Subcutaneous abdominal adipose tissue (tissue), 5 donors: ENCODE data around the gene IL19.

Experiments used
- H3K27ac ChIP-seq: one replicate; pipeline ENCODE4 v1.7.0; 2013; ENCODE audit warnings: low read depth, mild to moderate bottlenecking, inconsistent platforms, low read length, moderate library complexity
- H3K27me3 ChIP-seq, 5 donors: one replicate each; pipeline ENCODE4 v1.7.0; 2013; ENCODE audit warnings: low read length in 5 of 5, inconsistent platforms in 1 of 5; ENCODE audit not compliant: control insufficient read depth in 5 of 5, insufficient read depth in 4 of 5
- H3K36me3 ChIP-seq, 5 donors: one replicate each; pipeline ENCODE4 v1.7.0; 2013; ENCODE audit warnings: low read length in 5 of 5; ENCODE audit not compliant: control insufficient read depth in 5 of 5, insufficient read depth in 5 of 5
- H3K4me1 ChIP-seq, 5 donors: one replicate each; pipeline ENCODE4 v1.7.0; 2013; ENCODE audit warnings: low read length in 5 of 5, mild to moderate bottlenecking in 3 of 5, moderate library complexity in 1 of 5; ENCODE audit not compliant: control insufficient read depth in 5 of 5, insufficient read depth in 5 of 5
- H3K4me3 ChIP-seq, 5 donors: one replicate each; pipeline ENCODE4 v1.7.0; 2013; ENCODE audit warnings: low read length in 5 of 5, low read depth in 1 of 5
- H3K9ac ChIP-seq, 5 donors: one replicate each; pipeline ENCODE4 v1.7.0; 2013; ENCODE audit warnings: low read length in 5 of 5, mild to moderate bottlenecking in 4 of 5, moderate library complexity in 3 of 5
- H3K9me3 ChIP-seq, 5 donors: one replicate each; pipeline ENCODE4 v1.7.0; 2013; ENCODE audit warnings: low read length in 5 of 5; ENCODE audit not compliant: control insufficient read depth in 5 of 5
- donor health status: healthy.
- donor health status: healthy.
- donor health status: healthy.
- donor health status: healthy.
- donor health status: healthy.

IL19 gene

DNA sequence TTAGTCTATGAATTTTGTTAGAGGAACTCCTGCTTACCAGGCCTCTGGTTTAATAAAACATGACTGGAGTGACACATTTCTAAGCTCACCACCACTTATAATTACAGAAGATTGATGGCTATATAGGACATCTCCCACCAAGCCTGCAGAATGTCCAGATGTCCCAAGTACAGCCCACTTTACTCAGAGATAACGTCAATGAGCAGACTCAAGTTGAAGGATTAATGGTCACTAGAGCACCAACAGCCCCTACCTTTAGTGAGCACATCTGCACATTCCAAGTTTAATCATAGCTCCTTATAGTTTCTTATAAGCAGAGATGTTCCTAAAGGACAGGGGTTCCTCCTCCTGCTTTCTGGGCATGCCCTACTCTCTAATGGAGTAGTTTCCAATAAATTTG lies 57.5 kb downstream of the IL19 start:
- Histone ChIP-seq H3K9ac (no peak overlapping the region), H3K27ac (no peak overlapping the region), H3K9me3 (no peaks in the 10 kb centered on the region), H3K36me3 (no peaks in the 10 kb centered on the region), H3K27me3 (peaks cover 0 to 5% (median 0%) of the 10 kb centered on the region in 5 donors), H3K4me3 (no peak overlapping the region), H3K4me1 (peaks cover 0 to 19% (median 8%) of the 10 kb centered on the region in 5 donors)

DNA sequence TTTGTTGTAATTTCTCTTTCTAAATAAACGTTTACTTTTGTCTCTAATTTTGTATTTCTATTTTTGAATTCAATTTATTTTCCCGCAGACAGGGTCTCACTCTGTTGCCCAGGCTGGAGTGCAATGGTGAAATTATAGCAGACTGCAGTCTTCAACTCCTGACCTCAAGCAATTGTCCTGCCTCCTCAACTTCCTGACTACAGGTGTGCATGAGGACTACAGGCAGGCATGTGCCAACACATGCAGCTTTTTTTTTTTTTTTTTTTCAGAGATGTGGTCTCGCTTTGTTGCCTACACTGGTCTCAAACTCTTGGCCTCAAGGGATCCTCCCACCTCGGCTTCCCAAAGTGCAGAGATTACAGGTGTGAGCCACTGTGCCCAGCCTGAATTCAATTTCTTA lies 58.2 kb downstream of the IL19 start:
- Histone ChIP-seq H3K4me1 (peaks cover 0 to 21% (median 5%) of the 10 kb centered on the region in 5 donors), H3K9me3 (no peaks in the 10 kb centered on the region), H3K9ac (no peak overlapping the region), H3K4me3 (no peak overlapping the region), H3K27ac (no peak overlapping the region), H3K36me3 (no peaks in the 10 kb centered on the region), H3K27me3 (peaks cover 0 to 5% (median 0%) of the 10 kb centered on the region in 5 donors)

DNA sequence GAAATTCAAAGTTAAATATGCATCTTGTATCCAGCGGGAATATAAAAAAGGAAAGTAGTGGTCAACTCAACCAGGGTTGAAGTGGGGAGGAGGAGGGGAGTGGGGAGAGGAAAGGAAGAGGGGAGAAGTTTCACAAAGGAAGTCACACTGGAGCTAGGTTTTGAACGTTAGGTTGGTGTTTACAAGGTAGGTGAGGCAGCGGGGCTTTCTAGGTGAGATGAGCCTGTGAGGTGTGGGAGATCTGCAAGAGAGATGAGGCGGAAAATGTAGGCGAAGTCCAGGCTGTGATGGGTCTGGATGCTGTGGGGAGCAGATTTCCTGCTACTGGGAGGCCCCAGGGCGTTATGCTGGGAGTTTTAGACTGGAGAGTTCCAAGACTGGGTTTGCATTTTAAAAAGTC lies 58.7 kb downstream of the IL19 start:
- no peaks in the 10 kb centered on the region for H3K9me3 ChIP-seq
- H3K27me3 ChIP-seq = peaks cover 0 to 5% (median 0%) of the 10 kb centered on the region in 5 donors
- no peak overlapping the region for H3K9ac ChIP-seq
- H3K36me3 ChIP-seq = no peaks in the 10 kb centered on the region
- H3K4me1 ChIP-seq = peaks cover 0 to 17% (median under 1%) of the 10 kb centered on the region in 5 donors
- H3K4me3 ChIP-seq = no peak overlapping the region
- H3K27ac ChIP-seq = no peak overlapping the region

DNA sequence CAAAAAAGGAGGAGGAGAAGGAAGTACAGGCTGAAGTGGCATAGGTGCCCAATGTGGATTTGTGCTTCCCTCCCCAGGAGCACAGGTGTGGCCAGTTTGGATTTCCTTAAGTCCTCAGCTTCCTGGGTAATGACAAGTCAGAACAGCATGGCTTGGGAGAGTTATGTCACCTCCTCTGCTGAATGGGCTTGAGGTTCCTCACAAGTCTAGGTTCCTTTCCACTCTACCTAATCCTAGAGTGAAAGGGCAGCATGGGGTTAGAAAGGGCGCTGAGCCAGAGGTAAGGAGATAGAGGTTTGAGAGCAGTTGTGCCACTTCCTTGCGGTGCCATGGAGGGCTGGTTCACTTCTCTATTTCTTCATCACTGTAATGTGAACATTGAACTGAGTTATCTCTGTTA lies 59.3 kb downstream of the IL19 start:
- peaks cover 0 to 5% (median 0%) of the 10 kb centered on the region in 5 donors for H3K27me3 ChIP-seq
- no peaks in the 10 kb centered on the region for H3K36me3 ChIP-seq
- H3K9ac ChIP-seq = no peak overlapping the region
- H3K9me3 ChIP-seq = no peaks in the 10 kb centered on the region
- H3K4me1 ChIP-seq = peaks cover 0 to 20% (median 3%) of the 10 kb centered on the region in 5 donors
- H3K4me3 ChIP-seq = no peak overlapping the region
- no peak overlapping the region for H3K27ac ChIP-seq

- H3K27me3 ChIP-seq = peaks cover 0 to 10% (median 0%) of the 10 kb centered on the region in 5 donors
- no peaks in the 10 kb centered on the region for H3K9me3 ChIP-seq
- no peak overlapping the region for H3K9ac ChIP-seq
- H3K4me3 ChIP-seq = no peak overlapping the region
- H3K4me1 ChIP-seq = peaks cover 0 to 19% (median 5%) of the 10 kb centered on the region in 5 donors
- no peak overlapping the region for H3K27ac ChIP-seq
- no peaks in the 10 kb centered on the region for H3K36me3 ChIP-seq
Observed at GRCh38 chr1:206831650-206832049, 61.1 kb downstream of the IL19 start.

- H3K4me3 ChIP-seq = no peak overlapping the region
- H3K4me1 ChIP-seq = peaks cover 0 to 18% (median 5%) of the 10 kb centered on the region in 5 donors
Observed at GRCh38 chr1:206832352-206832880, 61.8 kb downstream of the IL19 start.

GRCh38 chr1:206833106-206833680 lies 62.6 kb downstream of the IL19 start:
- Histone ChIP-seq H3K27ac (no peak overlapping the region), H3K4me3 (no peak overlapping the region), H3K27me3 (peaks cover 0 to 12% (median 3%) of the 10 kb centered on the region in 5 donors), H3K9ac (no peak overlapping the region), H3K4me1 (peaks cover 0 to 18% (median 5%) of the 10 kb centered on the region in 5 donors), H3K9me3 (no peaks in the 10 kb centered on the region), H3K36me3 (no peaks in the 10 kb centered on the region)

More at GRCh38 chr1:206832352-206832880, 61.8 kb downstream of the IL19 start:
- no peaks in the 10 kb centered on the region for H3K36me3 ChIP-seq
- H3K27ac ChIP-seq = no peak overlapping the region
- peaks cover 0 to 12% (median 3%) of the 10 kb centered on the region in 5 donors for H3K27me3 ChIP-seq
- H3K9me3 ChIP-seq = no peaks in the 10 kb centered on the region
- H3K9ac ChIP-seq = no peak overlapping the region

GRCh38 chr1:206833801-206834200 lies 63.2 kb downstream of the IL19 start:
- Histone ChIP-seq H3K9me3 (no peaks in the 10 kb centered on the region), H3K4me1 (peaks cover 0 to 18% (median 5%) of the 10 kb centered on the region in 5 donors), H3K4me3 (no peak overlapping the region), H3K27ac (no peak overlapping the region), H3K27me3 (peaks cover 0 to 13% (median 3%) of the 10 kb centered on the region in 5 donors), H3K36me3 (no peaks in the 10 kb centered on the region), H3K9ac (no peak overlapping the region)

DNA sequence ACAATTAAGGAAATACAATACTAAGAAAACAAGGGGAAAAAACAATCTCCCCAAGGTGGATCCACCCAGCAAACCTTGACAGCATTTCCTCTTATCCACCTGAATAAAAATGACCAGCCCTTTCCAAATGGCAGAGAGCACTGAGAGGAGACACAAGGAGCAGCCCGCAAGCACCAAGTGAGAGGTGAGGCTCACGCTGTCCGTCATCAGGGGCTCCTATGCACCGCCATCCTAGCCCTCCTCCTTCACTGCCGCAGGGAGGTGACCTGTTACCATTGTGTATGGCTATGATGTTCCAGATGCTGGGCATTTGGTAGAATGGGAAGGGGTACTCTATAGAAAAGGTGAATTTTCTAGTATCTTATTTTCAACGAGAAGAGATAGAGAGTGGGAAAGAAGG lies 63.6 kb downstream of the IL19 start:
- Histone ChIP-seq H3K9me3 (no peaks in the 10 kb centered on the region), H3K9ac (no peak overlapping the region)

DNA sequence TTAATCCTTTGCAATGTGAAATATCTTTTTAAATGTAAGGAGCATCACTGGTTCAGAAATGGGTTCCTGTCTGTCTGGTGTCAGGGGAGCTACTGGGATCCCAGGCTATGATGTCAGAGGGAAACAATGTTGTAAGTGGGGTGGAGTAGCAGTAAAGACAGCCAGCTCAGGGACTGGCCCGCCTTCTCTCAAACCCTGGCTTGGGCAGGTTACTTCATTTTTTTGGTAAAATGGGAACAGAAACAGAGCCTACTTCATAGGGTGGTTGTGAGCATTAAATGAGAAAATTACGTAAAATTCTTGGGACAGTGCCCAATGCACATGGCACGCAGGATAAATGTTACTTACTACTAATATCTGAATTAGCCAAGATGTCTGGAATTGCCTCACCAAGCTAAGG lies 64.1 kb downstream of the IL19 start:
- H3K27me3 ChIP-seq = peaks cover 0 to 11% (median 3%) of the 10 kb centered on the region in 5 donors
- no peak overlapping the region for H3K9ac ChIP-seq
- no peak overlapping the region for H3K27ac ChIP-seq
- H3K9me3 ChIP-seq = no peaks in the 10 kb centered on the region
- H3K4me3 ChIP-seq = no peak overlapping the region
- H3K4me1 ChIP-seq = peaks cover 0 to 17% (median 5%) of the 10 kb centered on the region in 5 donors
- no peaks in the 10 kb centered on the region for H3K36me3 ChIP-seq

More for the DNA sequence above, 63.6 kb downstream of the IL19 start:
- Histone ChIP-seq H3K4me3 (no peak overlapping the region), H3K4me1 (peaks cover 0 to 18% (median 5%) of the 10 kb centered on the region in 5 donors), H3K27me3 (peaks cover 0 to 14% (median 3%) of the 10 kb centered on the region in 5 donors), H3K36me3 (no peaks in the 10 kb centered on the region), H3K27ac (no peak overlapping the region)
